Caco-2 (cell line): ENCODE results near the gene SORBS2. TPM values are rescaled to one million over a fixed set of nuclear protein-coding genes. Genes with fewer than 3 reads are reported as not detected.
A peak's percentile ranks its signal among the peaks of the same experiment; 100 is the strongest.

Experiments
- BruUV-seq: library from RNA; stranded (reverse); fragments of 400-500 nt; replicated peaks from 2 replicates; lab custom pipeline; 2021; lab: Mats Ljungman, UMichigan
- CTCF ChIA-PET: fragments of 300-600 bp; sonication (Branson Sonifier 250); formaldehyde crosslinking; loops from one replicate; lab custom pipeline; 2022; ENCODE audit warnings: antibody characterized with exemption; lab: Charles Lee
- POLR2A ChIA-PET: fragments of 300-600 bp; sonication (Branson Sonifier 250); formaldehyde crosslinking; loops from one replicate; lab custom pipeline; 2022; ENCODE audit warnings: antibody characterized with exemption; lab: Charles Lee
- DNase-seq, 2 experiments: peaks; one replicate each; pipeline versions ENCODE4 v3.0.0 to v3.0.0-alpha.2; 2020 to 2022
- H3K27me3 ChIP-seq: replicated peaks from 2 replicates; pipeline ENCODE4 v1.6.0; 2011; ENCODE audit warnings: low read length; ENCODE audit not compliant: control insufficient read depth, insufficient read depth
- H3K36me3 ChIP-seq: 2 replicates; pipeline ENCODE4 v1.5.1; 2011; ENCODE audit warnings: low read length; ENCODE audit not compliant: control insufficient read depth, insufficient read depth
- H3K4me1 ChIP-seq: fragments of 250-450 bp; sonication (Bioruptor Pico); 2 replicates; pipeline ENCODE4 v1.5.1; 2020; ENCODE audit warnings: mild to moderate bottlenecking
- H3K4me3 ChIP-seq: 2 replicates; pipeline ENCODE4 v1.5.1; 2011; ENCODE audit warnings: low read depth, mild to moderate bottlenecking, control low read depth, low read length
- H3K9me3 ChIP-seq: fragments of 250-450 bp; sonication (Bioruptor Pico); 2 replicates; pipeline ENCODE4 v1.5.1; 2020; ENCODE audit warnings: mild to moderate bottlenecking, moderate library complexity
- H3K27ac Mint-ChIP-seq: one replicate; pipeline ENCODE4 v1.8.0; 2022; ENCODE audit warnings: mixed read lengths; ENCODE audit not compliant: unreplicated experiment
- H3K27me3 Mint-ChIP-seq: one replicate; pipeline ENCODE4 v1.8.0; 2022; ENCODE audit warnings: mixed read lengths; ENCODE audit not compliant: insufficient read depth, unreplicated experiment
- H3K36me3 Mint-ChIP-seq: one replicate; pipeline ENCODE4 v1.8.0; 2022; ENCODE audit warnings: mild to moderate bottlenecking, mixed read lengths; ENCODE audit not compliant: insufficient read depth, unreplicated experiment
- H3K4me1 Mint-ChIP-seq: one replicate; pipeline ENCODE4 v1.8.0; 2022; ENCODE audit warnings: low read depth, mixed read lengths; ENCODE audit not compliant: unreplicated experiment
- H3K4me3 Mint-ChIP-seq: one replicate; pipeline ENCODE4 v1.8.0; 2022; ENCODE audit warnings: mild to moderate bottlenecking, moderate library complexity, mixed read lengths; ENCODE audit not compliant: unreplicated experiment
- H3K9me3 Mint-ChIP-seq: one replicate; pipeline ENCODE4 v1.8.0; 2022; ENCODE audit warnings: mixed read lengths; ENCODE audit not compliant: unreplicated experiment
- intact Hi-C: fragments of 100-400 bp; cut with micrococcal nuclease; formaldehyde crosslinking; loops from one replicate; pipeline ENCODE4 v1.10.0; 2022; ENCODE audit not compliant: unreplicated experiment
- total RNA-seq: library from RNA; stranded (reverse); gene quantifications from 2 replicates; pipeline ENCODE4 v1.2.3, GENCODE V29; 2022
- TF ChIP-seq, protein P1 (sequence below), 2 experiments: fragments of 200-600 bp in 1 of 2; IDR thresholded peaks; 1 replicate in 1 of 2; 2 replicates in 1 of 2; pipeline versions ENCODE4 v1.5.1 to v1.8.0; 2011 to 2022; ENCODE audit warnings: antibody characterized with exemption in 1 of 2, control low read depth in 1 of 2, inconsistent platforms in 1 of 2, low read depth in 1 of 2, low read length in 1 of 2, mild to moderate bottlenecking in 1 of 2, moderate library complexity in 1 of 2; ENCODE audit not compliant: insufficient read depth in 1 of 2, severe bottlenecking in 1 of 2, unreplicated experiment in 1 of 2

Gene SORBS2
- total RNA-seq, 1 experiment from 2014 or later, result 47.7 TPM

DNA sequence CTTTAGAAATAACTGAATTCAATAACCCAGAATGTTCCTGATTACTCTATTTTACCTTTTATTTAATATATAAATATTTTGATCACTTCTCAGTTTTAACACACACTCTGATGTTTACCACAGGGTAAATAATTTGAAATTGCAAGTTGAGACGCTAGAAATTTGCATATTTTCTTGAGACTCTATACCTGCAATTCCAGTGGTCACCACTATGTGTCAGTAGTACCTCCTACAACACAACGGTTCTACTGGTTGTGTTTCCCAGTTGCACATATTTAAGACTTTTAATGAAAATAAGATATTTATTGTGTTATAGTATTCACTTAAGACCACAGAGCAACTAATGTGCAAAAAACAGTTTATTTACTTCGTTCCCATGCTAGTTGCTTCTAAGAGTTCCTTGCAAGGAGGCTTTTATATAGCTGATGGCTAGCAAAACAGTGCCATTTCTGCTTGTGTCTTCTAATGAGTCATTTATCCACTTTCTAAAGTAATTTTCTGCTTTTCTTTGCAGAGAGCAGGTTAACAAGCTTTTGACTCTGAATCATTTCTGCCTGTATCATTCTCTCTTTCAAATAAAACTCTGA lies 177.8 kb downstream of the SORBS2 start:
- Histone ChIP-seq H3K27me3 (no peaks in the 10 kb centered on the region), H3K4me1 (no peaks in the 10 kb centered on the region), H3K9me3 (no peaks in the 10 kb centered on the region; the same call in 1 of the 2 replicates), H3K36me3 (0 out of 2 replicates have a peak, but pooled peaks cover 1% of the 10 kb centered on the region), H3K4me3 (no peak overlapping the region)
- Mint-ChIP-seq H3K27ac (no peak overlapping the region), H3K36me3 (no peaks in the 10 kb centered on the region), H3K27me3 (no peaks in the 10 kb centered on the region), H3K4me3 (no peak overlapping the region), H3K4me1 (peaks cover 11% of the 10 kb centered on the region), H3K9me3 (no peaks in the 10 kb centered on the region)
- TF ChIP-seq, protein P1, sequence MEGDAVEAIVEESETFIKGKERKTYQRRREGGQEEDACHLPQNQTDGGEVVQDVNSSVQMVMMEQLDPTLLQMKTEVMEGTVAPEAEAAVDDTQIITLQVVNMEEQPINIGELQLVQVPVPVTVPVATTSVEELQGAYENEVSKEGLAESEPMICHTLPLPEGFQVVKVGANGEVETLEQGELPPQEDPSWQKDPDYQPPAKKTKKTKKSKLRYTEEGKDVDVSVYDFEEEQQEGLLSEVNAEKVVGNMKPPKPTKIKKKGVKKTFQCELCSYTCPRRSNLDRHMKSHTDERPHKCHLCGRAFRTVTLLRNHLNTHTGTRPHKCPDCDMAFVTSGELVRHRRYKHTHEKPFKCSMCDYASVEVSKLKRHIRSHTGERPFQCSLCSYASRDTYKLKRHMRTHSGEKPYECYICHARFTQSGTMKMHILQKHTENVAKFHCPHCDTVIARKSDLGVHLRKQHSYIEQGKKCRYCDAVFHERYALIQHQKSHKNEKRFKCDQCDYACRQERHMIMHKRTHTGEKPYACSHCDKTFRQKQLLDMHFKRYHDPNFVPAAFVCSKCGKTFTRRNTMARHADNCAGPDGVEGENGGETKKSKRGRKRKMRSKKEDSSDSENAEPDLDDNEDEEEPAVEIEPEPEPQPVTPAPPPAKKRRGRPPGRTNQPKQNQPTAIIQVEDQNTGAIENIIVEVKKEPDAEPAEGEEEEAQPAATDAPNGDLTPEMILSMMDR (IDR thresholded peaks at IDR 0.05; ENCODE audit: insufficient read depth in 1 of 2, low read depth in 1 of 2, low read length in 1 of 2, severe bottlenecking in 1 of 2, unreplicated experiment in 1 of 2), result peak; percentile 49 to 56
- DNase-seq, result peak in 1 of 2 experiments; percentile 13
- intact Hi-C loops, result no loop called here
- no TSS peak for BruUV-seq
- ChIA-PET POLR2A (no interaction called here), CTCF (interaction anchor here (1.0 kb wide), 1 partner anchor 387 kb away, joined by 3 read pairs; no protein-coding TSS in a partner anchor)

DNA sequence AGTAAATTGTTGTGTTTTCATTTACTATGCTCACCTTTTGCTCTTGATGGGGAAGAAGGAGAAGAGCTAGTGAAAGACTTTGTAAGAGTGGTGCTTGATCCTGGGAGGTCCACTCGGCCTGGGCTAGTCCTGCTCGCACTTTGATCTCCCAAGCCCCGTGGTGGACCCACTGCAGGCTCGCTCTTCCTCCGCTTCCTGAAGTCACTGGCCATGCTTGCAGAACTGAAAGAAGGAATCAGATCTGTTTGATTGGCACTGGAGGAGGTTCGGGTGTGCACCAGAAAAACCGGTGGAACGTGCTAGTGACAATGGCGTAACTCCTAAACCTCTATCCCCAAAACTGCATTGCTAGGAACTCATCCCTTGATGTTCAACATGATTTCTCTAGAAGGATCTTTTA lies 185.2 kb downstream of the SORBS2 start:
- no peaks in the 10 kb centered on the region for H3K27me3 Mint-ChIP-seq
- no peaks in the 10 kb centered on the region for H3K36me3 ChIP-seq
- H3K4me1 Mint-ChIP-seq, result no peaks in the 10 kb centered on the region
- no peaks in the 10 kb centered on the region for H3K4me1 ChIP-seq
- ChIA-PET CTCF (no interaction called here), POLR2A (no interaction called here)
- no peaks in the 10 kb centered on the region for H3K27me3 ChIP-seq
- intact Hi-C loops, result no loop called here
- no peak overlapping the region for H3K4me3 Mint-ChIP-seq
- DNase-seq, result no peak
- no peak overlapping the region for H3K4me3 ChIP-seq
- BruUV-seq, result no TSS peak
- TF ChIP-seq, protein P1 (IDR thresholded peaks at IDR 0.05; ENCODE audit: insufficient read depth in 1 of 2, low read depth in 1 of 2, low read length in 1 of 2, severe bottlenecking in 1 of 2, unreplicated experiment in 1 of 2), result no peak
- H3K9me3 Mint-ChIP-seq, result no peaks in the 10 kb centered on the region
- no peak overlapping the region for H3K27ac Mint-ChIP-seq
- peaks cover 8% of the 10 kb centered on the region for H3K36me3 Mint-ChIP-seq
- no peaks in the 10 kb centered on the region for H3K9me3 ChIP-seq

GRCh38 chr4:185625503-185625902 lies 186.5 kb downstream of the SORBS2 start:
- H3K4me3 Mint-ChIP-seq, result no peak overlapping the region
- no peaks in the 10 kb centered on the region for H3K27me3 ChIP-seq
- no peak overlapping the region for H3K27ac Mint-ChIP-seq
- TF ChIP-seq, protein P1 (IDR thresholded peaks at IDR 0.05; ENCODE audit: insufficient read depth in 1 of 2, low read depth in 1 of 2, low read length in 1 of 2, severe bottlenecking in 1 of 2, unreplicated experiment in 1 of 2), result no peak
- no peaks in the 10 kb centered on the region for H3K27me3 Mint-ChIP-seq
- no peaks in the 10 kb centered on the region for H3K36me3 ChIP-seq
- BruUV-seq, result no TSS peak
- H3K9me3 ChIP-seq, result no peaks in the 10 kb centered on the region
- no peaks in the 10 kb centered on the region for H3K9me3 Mint-ChIP-seq
- DNase-seq, result no peak
- ChIA-PET CTCF (interaction anchor here (1.2 kb wide), 1 partner anchor 396 kb away, joined by 3 read pairs; no protein-coding TSS in a partner anchor), POLR2A (no interaction called here)
- intact Hi-C loops, result no loop called here
- no peak overlapping the region for H3K4me3 ChIP-seq
- H3K36me3 Mint-ChIP-seq, result peaks cover 8% of the 10 kb centered on the region
- no peaks in the 10 kb centered on the region for H3K4me1 ChIP-seq
- no peaks in the 10 kb centered on the region for H3K4me1 Mint-ChIP-seq
